ENCODE data around the gene PPP6R2. TPM values are rescaled to one million over a fixed set of nuclear protein-coding genes. Genes with fewer than 3 reads are reported as not detected.
"Not testable (repeated sequence)": the region's sequence is repeated elsewhere in the genome, so short reads cannot be mapped to it uniquely, and the experiment has no call there.

PPP6R2 gene
- total RNA-seq, 1 donor from 2014 or later = 60.8 TPM

DNA sequence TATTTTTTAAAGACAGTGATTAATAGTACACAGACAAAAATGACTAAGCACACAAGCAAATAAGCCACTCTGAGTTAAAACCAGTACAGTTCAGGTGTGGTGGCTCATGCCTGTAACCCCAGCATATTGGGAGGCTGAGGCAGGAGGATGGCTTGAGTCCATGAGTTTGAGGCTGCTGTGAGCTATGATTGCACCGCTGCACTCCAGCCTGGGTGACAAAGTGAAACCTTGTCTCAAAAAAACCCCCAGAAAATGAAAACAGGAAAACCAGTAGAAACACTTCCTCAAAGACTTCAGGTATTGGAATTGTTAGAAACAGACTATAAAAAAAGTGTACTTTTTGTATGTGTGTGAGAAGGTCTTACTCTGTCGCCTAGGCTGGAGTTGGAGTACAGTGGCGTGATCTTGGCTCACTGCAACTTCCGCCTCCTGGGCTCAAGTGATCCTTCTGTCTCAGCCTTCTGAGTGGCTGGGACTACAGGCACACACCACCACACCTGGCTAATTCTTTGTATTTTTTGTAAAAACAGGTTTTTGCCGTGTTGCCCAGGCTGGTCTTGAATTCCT, 33.0 kb downstream of the PPP6R2 start:
- intact Hi-C loops (cut with micrococcal nuclease) = no loop called here

DNA sequence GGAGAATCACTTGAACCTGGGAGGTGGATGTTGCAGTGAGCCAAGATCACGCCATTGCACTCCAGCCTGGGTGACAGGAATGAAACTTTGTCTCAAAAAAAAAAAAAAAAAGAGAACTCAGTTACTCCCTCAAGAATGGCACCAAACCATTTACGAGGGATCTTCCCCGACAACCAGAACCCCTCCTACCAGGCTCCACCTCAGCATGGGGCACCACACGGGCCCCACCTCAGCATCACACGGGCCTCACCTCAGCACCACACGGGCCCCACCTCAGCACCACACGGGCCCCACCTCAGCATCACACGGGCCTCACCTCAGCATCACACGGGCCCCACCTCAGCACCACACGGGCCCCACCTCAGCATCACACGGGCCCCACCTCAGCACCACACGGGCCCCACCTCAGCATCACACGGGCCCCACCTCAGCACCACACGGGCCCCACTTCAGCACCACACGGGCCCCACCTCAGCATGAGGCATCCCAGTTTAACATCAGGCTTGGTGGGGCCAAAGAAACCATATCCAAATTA, 38.0 kb downstream of the PPP6R2 start:
- intact Hi-C loops (cut with micrococcal nuclease) = not testable (repeated sequence)

DNA sequence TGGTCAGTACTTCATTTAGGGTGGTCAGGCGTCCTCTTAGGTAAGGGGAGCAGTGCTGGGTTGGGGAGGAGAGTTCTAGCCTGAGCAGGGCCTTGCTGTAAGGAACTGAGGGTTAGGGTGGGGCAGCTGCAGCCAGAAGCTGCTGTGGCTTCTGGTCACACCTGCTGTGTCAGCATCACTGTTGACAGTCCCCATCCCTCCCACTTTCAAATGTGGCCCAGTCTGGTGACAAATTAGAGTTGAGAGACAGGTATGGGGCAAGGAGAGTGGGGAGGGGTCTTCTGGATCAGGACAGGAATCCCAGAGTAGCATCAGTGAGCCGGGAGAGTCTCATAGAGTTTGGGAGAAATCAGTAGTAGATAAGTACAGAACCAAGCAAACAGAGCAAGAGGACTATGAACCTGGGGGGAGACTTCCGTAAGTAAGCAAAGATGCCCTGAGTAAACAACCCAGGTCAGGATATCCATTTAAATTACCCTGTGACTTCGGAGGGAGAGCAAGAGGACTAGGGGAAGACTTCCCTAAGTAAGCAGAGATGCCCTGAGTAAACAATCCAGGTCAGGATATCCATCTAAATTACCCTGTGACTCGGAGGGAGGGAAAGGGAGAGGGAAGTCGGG, 53.7 kb downstream of the PPP6R2 start:
- intact Hi-C loops (cut with micrococcal nuclease) = no loop called here

DNA sequence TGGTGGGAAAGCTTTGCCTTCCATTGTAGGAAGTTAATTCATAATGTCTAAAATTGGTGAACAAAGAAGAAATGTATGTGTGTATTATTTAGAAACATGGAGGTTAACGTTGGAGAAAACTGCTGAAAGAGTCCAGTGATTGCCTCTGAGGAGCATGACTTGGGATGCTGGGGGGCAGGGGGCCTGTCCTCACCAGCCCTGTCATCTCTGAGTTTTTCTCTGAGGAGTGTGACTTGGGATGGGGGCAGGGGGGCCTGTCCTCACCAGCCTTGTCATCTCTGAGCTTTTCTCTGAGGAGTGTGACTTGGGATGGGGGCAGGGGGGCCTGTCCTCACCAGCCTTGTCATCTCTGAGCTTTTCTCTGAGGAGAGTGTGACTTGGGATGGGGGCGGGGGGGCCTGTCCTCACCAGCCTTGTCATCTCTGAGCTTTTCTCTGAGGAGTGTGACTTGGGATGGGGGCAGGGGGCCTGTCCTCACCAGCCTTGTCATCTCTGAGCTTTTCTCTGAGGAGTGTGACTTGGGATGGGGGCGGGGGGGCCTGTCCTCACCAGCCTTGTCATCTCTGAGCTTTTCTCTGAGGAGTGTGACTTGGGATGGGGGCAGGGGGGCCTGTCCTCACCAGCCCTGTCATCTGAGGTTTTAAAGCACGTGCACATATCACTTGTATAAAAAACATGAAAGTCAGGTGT, 54.4 kb downstream of the PPP6R2 start:
- intact Hi-C loops (cut with micrococcal nuclease) = not testable (repeated sequence)

DNA sequence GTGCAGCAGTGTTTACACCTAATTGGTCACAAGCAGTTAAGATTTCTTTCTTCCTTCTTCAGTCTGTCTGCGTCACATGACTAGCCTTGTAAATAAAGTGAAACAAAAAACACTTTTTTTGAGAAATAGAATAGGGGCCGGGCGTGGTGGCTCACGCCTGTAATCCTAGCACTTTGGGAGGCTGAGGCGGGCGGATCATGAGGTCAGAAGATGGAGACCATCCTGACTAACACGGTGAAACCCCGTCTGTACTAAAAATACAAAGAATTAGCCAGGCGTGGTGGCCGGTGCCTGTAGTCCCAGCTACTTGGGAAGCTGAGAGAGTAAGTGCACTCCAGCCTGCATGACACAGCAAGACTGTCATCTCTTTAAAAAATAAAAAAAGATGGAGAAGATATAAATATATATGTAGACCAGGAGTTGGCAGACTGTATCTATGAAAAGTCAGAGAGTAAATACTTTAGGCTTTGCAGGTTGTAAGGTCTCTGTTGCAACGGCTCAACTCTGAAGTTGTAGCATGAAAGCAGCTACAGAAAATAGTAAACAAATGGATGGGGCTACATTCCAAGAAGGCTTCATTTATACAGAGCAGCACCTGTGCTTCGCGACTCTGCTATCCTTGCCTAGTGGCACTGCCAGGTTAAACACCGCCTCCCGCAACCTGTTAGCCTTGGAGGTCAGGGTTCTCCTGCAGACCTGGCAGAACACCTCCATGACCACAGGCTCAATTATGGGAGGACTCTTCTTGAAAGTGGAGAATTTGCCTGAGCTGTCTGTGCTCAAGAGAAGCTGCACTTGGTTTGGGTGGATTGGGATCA, 55.9 kb downstream of the PPP6R2 start:
- intact Hi-C loops (cut with micrococcal nuclease) = no loop called here

DNA sequence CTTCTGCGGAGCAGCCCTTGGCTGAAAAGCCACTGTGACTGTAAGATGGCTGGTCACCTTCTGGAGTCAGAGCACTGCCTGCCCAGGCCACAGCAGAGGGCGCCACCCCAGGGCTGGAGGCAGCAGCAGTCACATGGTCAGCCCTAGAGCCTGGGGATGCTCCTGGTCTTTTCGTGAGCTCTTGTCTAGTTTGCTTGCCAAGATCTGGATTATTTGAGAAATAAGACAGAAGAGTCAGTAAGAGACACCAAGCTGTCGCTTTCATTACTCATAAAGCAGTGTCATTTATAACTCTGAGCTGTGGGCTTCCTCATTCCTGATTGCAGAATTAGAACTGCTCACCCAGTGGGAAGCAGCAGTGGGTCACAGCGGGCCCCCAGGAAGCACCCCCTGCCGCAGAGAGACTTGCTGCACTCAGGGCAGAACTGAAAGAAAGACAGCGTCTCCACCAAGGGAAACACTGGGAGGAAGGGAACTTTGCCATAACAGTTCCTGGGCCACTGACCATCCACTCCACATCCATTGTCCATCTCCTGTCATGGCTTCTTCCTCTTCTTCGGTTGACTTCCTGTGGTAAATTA, 56.7 kb downstream of the PPP6R2 start:
- intact Hi-C loops (cut with micrococcal nuclease) = no loop called here

DNA sequence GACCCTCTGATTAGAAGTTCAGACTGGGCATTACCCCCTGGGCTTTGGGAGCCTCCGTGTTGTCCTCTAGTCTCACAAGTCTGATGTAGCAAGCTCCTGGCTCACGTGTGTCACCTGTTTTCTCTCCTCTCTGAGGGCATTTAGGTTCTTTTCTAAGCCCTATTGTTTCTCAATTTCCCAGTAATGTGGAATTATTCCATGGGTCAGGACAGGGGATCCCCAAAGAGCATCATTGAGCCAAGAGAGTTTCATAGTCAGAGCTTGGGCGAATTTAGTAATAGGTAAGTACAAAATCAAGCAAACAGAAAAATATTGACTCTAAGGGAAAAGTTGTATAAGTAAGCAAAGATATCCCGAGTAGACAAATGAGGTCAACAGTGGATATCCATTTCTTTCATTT, 57.3 kb downstream of the PPP6R2 start:
- intact Hi-C loops (cut with micrococcal nuclease) = no loop called here

DNA sequence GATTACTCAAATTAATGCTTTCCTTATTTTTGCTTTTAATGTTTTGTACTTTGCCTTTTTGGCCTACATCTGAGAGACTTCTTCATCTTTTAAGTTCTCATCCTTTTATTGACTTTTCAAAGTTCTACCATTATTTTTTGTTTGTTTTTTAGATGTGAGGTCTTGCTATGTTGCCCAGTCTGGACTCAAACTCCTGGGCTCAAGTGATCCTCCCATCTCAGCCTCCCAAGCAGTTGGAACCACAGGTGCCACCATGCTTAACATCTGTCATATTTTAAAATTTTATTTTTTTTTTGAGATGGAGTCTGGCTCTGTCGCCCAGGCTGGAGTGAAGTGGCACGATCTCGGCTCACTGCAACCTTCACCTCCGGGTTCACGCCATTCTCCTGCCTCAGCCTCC, 57.8 kb downstream of the PPP6R2 start:
- intact Hi-C loops (cut with micrococcal nuclease) = no loop called here

DNA sequence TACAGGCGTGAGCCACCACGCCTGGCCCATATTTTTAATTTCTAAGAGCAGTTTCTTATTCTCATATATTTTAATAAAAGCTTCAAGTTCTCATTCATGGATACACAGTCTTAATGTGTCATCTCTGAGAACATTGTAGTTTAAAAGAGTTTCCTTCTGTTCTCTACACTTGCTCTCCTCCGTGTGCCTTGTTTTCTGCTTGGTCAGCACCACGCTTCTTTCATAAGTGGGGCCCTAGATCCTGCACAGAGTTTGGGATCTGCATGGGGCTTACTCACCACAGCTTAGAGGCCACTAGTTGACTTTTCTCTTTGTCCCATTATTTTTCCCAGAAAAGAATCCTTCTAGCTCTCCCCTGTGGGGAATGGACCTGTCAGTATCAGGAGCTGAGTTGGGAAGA, 58.8 kb downstream of the PPP6R2 start:
- intact Hi-C loops (cut with micrococcal nuclease) = no loop called here

DNA sequence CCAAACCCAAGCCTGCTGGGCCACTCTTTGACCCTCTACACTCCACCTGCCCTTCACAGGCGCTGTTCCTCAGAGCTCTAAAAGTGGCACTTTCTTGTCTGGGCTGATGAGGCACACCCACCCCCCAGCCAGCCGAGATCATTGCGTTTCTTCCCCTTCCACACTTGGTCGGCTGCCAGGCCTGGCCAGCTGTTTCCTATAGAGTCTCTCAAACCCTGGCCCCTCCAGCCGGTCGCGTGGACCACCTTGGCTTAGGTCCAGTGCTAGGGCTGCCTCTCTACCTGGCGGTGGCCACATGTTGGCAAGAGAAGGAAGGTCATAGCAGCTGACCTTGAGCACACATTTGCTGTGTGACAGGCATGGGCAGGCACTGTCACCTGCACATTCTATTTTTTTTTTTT, 60.6 kb downstream of the PPP6R2 start:
- intact Hi-C loops (cut with micrococcal nuclease) = no loop called here

DNA sequence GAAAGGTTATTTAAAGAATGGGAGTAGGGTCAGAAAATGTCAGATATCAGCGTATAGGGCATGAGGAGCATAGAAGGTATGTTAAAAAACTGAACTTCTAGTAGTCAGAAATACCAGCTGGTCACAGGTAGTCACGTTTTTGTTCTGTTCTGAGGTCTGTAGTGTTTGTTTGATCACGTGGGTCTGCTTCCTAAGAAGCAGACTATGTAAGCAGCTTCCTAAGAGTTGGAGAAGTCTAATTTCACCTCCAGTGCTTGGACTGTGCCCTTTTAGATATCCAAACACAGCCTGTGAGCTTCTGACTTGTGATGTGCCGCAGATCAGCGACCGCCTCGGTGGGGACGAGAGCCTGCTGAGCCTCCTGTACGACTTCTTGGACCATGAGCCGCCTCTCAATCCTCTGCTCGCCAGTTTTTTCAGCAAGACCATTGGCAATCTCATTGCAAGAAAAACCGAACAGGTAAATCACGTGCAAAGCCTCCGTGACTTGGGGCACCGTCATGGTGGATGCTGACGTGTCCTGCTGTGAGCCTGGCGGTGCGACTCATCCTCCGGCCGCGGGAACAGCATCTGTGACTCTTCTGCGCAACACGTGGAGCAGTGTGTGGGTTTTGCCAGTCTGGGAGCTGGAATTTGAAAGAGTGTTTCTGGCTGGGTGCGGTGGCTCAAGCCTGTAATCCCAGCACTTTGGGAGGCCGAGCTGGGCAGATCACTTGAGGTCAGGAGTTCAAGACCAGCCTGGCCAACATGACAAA, 63.5 kb downstream of the PPP6R2 start:
- intact Hi-C loops (cut with micrococcal nuclease) = no loop called here

DNA sequence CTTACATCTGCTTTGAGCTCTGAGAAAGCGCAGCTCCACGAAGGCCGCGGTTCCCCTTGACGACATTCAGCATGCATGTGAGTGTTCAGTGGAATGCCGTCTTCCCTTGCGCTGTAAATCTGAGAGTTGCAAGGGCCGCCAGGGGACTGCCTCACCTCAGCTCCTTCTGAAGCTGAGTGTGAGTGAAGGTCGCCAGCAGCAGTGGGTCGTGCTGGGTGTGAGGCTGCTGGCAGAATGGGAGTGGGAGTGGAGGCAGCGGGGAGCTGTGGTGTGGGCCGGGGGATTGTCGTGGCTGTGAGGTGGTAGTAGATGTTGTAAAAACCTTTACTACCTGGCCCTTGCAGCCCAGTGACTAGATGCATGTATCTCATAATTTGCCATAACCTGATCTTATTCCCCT, 65.2 kb downstream of the PPP6R2 start:
- intact Hi-C loops (cut with micrococcal nuclease) = no loop called here

DNA sequence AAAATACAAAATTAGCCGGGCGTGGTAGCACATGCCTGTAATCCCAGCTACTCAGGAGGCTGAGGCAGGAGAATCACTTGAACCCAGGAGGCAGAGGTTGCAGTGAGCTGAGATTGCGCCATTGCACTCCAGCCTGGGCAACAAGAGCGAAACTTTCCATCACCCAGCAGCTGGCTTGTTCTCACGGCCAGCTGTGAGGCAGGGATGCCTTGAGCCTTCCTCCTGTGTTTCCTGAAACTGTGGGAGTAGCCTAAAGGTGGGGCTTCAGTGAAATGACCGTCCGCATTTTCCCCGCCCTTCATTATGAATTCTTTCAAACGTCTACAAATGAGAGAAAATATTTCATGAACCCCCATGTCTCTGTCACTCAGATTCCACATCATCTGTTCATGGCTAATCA, 65.8 kb downstream of the PPP6R2 start:
- intact Hi-C loops (cut with micrococcal nuclease) = not testable (repeated sequence)

DNA sequence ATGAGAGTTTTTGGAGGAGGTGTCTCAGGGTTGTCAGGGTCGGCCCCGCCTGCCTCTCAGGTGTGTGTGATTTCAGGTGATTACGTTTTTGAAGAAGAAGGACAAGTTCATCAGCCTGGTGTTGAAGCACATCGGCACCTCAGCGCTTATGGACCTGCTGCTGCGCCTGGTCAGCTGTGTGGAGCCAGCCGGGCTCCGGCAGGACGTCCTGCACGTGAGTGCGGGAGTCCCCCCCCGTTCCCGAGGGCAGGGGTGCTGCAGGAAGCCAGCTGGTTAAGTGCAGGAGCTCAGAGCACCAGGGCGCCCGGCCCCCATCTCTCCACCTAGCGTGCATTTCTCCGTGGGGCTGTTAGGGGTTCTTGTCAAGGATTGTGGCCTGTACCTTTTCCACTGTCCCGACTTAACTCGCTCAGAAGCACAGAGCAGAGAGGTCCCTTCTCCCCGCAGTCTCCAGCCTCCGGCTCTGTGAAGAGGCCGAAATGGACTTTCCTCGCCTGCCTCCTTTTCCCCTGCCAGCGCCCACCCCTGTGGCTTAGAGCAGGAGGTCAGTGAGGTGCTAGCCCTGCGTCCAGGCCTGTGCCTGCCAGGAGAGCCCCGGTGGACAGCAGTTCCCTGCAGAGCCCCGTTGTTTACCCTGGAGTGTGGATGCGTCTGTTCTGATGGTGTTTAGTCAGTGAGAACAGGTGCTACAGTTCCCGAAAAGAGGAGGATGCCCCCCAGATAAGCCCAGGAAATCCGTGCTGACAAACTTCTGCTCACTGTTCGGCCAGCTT, 71.5 kb downstream of the PPP6R2 start:
- intact Hi-C loops (cut with micrococcal nuclease) = no loop called here

DNA sequence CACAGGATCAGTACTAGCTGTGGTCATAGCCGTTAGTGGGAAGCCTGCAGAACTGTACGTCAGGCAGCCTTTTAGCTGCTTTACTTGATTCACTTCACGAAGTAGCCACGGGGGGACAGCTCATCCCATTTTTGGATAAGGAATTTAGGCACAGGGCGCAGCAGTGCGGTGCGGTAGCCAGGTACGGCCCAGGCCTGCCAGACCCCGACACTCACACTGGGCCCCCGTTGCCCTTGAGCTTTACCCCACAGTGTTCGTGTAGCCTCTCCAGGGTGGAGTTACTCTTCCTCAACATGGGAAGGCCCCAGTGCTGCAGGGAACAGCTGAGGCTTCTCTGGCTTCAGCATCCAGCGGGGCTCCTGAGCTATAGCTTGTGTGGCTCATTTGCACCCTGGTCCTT, 72.3 kb downstream of the PPP6R2 start:
- intact Hi-C loops (cut with micrococcal nuclease) = no loop called here

DNA sequence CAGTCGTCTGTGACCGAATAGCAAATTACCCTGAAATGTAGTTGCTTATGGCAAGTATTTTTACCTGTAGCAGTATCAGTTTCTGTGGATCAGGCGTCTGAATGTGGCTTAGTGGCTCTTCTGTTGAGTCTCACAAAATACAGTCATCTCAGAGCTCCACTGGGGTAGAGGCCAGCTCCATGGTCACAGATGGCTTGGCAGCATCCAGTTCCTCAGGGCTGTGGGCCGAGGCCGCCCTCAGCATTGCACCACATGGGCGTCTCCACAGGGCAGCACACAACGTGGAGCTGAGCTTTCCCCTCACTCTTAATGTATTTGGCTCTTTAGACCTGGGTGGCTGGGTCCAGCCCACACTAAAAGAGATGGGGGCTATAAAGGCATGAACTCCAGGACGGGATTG, 73.9 kb downstream of the PPP6R2 start:
- intact Hi-C loops (cut with micrococcal nuclease) = no loop called here

DNA sequence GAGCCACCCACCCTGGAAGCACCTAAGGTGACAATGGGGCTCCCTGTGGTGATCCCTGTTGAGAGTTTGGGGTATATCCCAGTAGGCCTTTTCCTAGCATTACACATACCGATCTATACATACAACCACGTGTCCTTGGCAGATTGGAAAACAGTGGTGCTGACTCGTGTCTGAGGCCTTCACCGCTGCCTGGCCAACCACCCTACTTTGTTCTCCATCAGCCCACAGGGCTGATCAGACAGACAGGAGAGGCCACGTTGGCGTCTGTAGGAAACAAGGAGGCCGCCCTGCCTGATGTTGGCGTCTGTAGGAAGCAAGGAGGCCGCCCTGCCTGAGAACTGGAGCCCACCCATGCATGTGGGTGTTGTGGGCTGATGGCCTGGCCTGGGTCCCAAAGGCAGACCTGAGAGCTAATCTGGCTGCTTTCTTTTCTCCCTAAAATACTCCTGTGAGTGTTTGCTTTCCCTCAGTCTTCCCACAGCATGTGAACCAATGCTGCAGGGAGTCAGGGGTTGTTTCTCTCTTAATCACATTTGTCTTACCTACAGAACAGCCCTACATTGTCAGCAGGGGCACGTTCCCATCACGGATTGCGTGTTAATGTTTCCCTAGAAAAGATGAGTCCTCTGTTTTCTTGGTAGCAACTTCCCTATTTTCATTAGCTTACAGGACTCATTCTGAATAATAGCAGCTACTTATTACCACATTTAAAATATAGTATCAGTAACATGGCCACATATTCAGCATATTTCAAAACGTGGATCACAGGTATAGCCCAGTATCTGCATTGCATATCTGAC, 74.5 kb downstream of the PPP6R2 start:
- intact Hi-C loops (cut with micrococcal nuclease) = no loop called here

DNA sequence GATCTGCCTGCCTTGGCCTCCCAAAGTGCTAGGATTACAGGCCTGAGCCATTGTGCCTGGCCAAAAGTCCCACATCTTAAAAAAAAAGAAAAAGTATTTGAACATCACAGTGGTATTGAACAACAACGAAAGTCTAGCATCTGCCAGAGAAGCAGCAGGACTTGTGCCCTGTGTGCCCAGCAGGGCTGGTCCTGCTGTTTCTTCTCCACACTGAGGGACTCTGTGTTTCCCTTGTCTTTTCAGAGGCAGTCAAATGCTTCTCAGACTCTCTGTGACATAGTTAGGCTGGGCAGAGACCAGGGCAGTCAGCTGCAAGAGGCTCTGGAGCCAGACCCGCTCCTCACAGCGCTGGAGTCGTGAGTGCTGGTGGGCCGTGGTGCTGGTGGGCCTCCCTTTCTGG, 75.5 kb downstream of the PPP6R2 start:
- intact Hi-C loops (cut with micrococcal nuclease) = no loop called here

DNA sequence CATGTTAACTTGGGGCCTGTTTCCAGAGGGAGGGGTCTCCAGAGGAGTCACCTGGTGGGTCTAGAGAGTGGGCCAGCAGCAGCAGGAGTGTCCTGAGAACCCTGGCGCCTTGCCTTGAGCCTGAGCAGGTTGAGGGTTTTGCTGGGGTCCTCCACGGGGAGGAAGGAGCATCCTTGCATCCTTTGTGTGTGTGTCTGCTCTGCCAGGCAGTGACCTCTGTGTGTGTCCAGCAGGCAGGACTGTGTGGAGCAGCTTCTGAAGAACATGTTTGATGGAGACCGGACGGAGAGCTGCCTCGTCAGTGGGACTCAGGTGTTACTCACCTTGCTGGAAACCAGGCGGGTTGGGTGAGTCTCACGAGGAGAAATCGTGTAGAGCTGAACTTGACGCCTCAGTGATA, 76.0 kb downstream of the PPP6R2 start:
- intact Hi-C loops (cut with micrococcal nuclease) = no loop called here
